Measurements from ENCODE around the gene SLC4A1AP.

SLC4A1AP gene

GRCh38 chr2:27708257-27708654 is 44.6 kb downstream of the SLC4A1AP start:
- DNase-seq (ENCODE audit: insufficient read length), result no peak
- no peak for FAIRE-seq
- TF ChIP-seq TAF1 (IDR thresholded peaks at IDR 0.05; ENCODE audit: borderline replicate concordance, low read depth, low read length) (no peak), POLR2A (IDR thresholded peaks at IDR 0.05; ENCODE audit: low read depth, low read length) (no peak), POLR2AphosphoS5 (IDR thresholded peaks at IDR 0.05; ENCODE audit: low read depth, low read length) (no peak)

DNA sequence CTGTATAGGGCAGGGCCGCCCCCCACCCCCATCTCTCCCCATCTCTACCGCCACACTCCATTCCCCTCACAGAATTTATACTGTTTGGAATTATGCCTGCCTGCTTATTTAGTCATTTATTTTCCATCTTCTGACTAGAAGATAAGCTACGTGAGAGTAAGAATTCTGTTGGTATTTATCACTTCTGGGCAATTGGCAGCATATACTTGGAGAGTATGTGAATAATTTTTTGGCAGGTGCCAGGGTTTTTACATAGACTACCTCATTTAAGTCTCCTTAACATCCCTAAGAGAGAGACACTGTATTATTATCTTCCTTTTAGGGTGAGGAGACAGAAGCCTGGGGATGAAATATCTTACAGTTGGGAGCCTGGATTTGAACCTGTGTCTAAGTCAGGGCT is 45.0 kb downstream of the SLC4A1AP start:
- TF ChIP-seq POLR2A (IDR thresholded peaks at IDR 0.05; ENCODE audit: low read depth, low read length), result no peak
- TF ChIP-seq POLR2AphosphoS5 (IDR thresholded peaks at IDR 0.05; ENCODE audit: low read depth, low read length), result no peak
- TF ChIP-seq TAF1 (IDR thresholded peaks at IDR 0.05; ENCODE audit: borderline replicate concordance, low read depth, low read length), result no peak
- no peak for FAIRE-seq
- DNase-seq (ENCODE audit: insufficient read length), result no peak

- DNase-seq (ENCODE audit: insufficient read length), result no peak
- no peak for TF ChIP-seq POLR2AphosphoS5 (IDR thresholded peaks at IDR 0.05; ENCODE audit: low read depth, low read length)
- no peak for TF ChIP-seq TAF1 (IDR thresholded peaks at IDR 0.05; ENCODE audit: borderline replicate concordance, low read depth, low read length)
- TF ChIP-seq POLR2A (IDR thresholded peaks at IDR 0.05; ENCODE audit: low read depth, low read length), result no peak
- no peak for FAIRE-seq
These were observed 45.6 kb downstream of the SLC4A1AP start for GRCh38 chr2:27709326-27709725.

DNA sequence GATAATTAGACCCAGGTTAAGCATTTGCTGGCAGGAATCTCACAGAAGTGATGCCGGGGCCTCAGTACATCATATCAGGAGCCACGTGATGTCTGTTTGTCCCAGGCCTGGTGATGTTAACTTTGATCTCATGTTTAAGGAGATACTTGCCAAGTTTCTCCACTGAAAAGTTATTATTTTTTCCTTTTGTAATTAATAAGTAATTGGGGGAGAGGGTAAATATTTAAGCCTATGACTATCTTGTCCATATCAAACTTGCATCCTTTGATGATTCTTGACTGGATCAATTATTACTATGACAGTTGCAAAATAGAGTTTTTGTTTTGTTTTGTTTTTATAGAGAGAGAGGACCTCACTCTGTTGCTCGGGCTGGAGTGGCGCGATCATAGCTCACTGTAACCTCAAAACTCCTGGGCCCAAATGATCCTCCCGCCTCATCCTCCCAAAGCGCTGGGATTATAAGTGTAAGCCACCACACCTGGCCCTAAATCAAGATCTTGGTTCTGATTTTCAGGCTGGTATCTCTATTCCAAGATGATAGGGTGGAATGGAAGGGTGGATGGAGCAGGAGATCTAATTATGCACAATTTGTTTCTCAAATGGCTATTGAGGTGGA is 46.4 kb downstream of the SLC4A1AP start:
- FAIRE-seq, result no peak
- no peak for TF ChIP-seq POLR2A (IDR thresholded peaks at IDR 0.05; ENCODE audit: low read depth, low read length)
- TF ChIP-seq TAF1 (IDR thresholded peaks at IDR 0.05; ENCODE audit: borderline replicate concordance, low read depth, low read length), result no peak
- TF ChIP-seq POLR2AphosphoS5 (IDR thresholded peaks at IDR 0.05; ENCODE audit: low read depth, low read length), result no peak
- DNase-seq (ENCODE audit: insufficient read length), result no peak

GRCh38 chr2:27710640-27711430 is 47.1 kb downstream of the SLC4A1AP start:
- no peak for DNase-seq (ENCODE audit: insufficient read length)
- FAIRE-seq, result no peak
- TF ChIP-seq TAF1 (IDR thresholded peaks at IDR 0.05; ENCODE audit: borderline replicate concordance, low read depth, low read length) (no peak), POLR2AphosphoS5 (IDR thresholded peaks at IDR 0.05; ENCODE audit: low read depth, low read length) (no peak), POLR2A (IDR thresholded peaks at IDR 0.05; ENCODE audit: low read depth, low read length) (no peak)

GRCh38 chr2:27711804-27712203 is 48.1 kb downstream of the SLC4A1AP start:
- FAIRE-seq (no peak), DNase-seq (ENCODE audit: insufficient read length) (no peak)
- TF ChIP-seq POLR2AphosphoS5 (IDR thresholded peaks at IDR 0.05; ENCODE audit: low read depth, low read length) (no peak), POLR2A (IDR thresholded peaks at IDR 0.05; ENCODE audit: low read depth, low read length) (no peak), TAF1 (IDR thresholded peaks at IDR 0.05; ENCODE audit: borderline replicate concordance, low read depth, low read length) (no peak)

- no peak for FAIRE-seq
- TF ChIP-seq POLR2A (IDR thresholded peaks at IDR 0.05; ENCODE audit: low read depth, low read length) (no peak), TAF1 (IDR thresholded peaks at IDR 0.05; ENCODE audit: borderline replicate concordance, low read depth, low read length) (no peak), POLR2AphosphoS5 (IDR thresholded peaks at IDR 0.05; ENCODE audit: low read depth, low read length) (no peak)
- DNase-seq (ENCODE audit: insufficient read length), result no peak
These were observed 48.8 kb downstream of the SLC4A1AP start for GRCh38 chr2:27712522-27712921.

GRCh38 chr2:27713201-27713600 is 49.5 kb downstream of the SLC4A1AP start:
- FAIRE-seq (no peak), DNase-seq (ENCODE audit: insufficient read length) (no peak)
- TF ChIP-seq TAF1 (IDR thresholded peaks at IDR 0.05; ENCODE audit: borderline replicate concordance, low read depth, low read length) (no peak), POLR2AphosphoS5 (IDR thresholded peaks at IDR 0.05; ENCODE audit: low read depth, low read length) (no peak), POLR2A (IDR thresholded peaks at IDR 0.05; ENCODE audit: low read depth, low read length) (no peak)

GRCh38 chr2:27714053-27714452 is 50.4 kb downstream of the SLC4A1AP start:
- TF ChIP-seq TAF1 (IDR thresholded peaks at IDR 0.05; ENCODE audit: borderline replicate concordance, low read depth, low read length), result no peak
- no peak for TF ChIP-seq POLR2A (IDR thresholded peaks at IDR 0.05; ENCODE audit: low read depth, low read length)
- TF ChIP-seq POLR2AphosphoS5 (IDR thresholded peaks at IDR 0.05; ENCODE audit: low read depth, low read length), result no peak
- DNase-seq (ENCODE audit: insufficient read length) (no peak), FAIRE-seq (no peak)

DNA sequence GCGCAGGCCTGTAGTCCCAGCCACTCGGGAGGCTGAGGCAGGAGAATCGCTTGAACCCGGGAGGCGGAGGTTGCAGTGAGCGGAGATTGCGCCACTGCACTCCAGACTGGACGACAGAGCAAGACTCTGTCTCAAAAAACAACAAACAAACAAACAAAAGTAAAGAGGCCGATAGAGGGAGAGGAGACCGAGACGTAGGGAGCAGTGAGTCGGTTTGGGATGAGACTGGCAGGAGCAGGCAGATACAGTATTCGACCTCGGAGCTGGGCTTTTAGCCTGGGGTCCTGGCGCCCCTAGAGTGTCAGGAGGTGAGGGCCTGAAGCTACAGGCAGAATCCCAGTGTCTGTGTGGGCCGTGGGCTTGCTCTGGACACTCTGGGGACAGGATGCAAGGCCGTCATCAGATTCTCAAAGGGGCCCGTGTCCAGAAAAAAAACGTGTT is 51.2 kb downstream of the SLC4A1AP start:
- no peak for FAIRE-seq
- no peak for TF ChIP-seq TAF1 (IDR thresholded peaks at IDR 0.05; ENCODE audit: borderline replicate concordance, low read depth, low read length)
- no peak for TF ChIP-seq POLR2AphosphoS5 (IDR thresholded peaks at IDR 0.05; ENCODE audit: low read depth, low read length)
- TF ChIP-seq POLR2A (IDR thresholded peaks at IDR 0.05; ENCODE audit: low read depth, low read length), result no peak
- no peak for DNase-seq (ENCODE audit: insufficient read length)

- FAIRE-seq (no peak), DNase-seq (ENCODE audit: insufficient read length) (no peak)
- TF ChIP-seq POLR2AphosphoS5 (IDR thresholded peaks at IDR 0.05; ENCODE audit: low read depth, low read length) (no peak), POLR2A (IDR thresholded peaks at IDR 0.05; ENCODE audit: low read depth, low read length) (no peak), TAF1 (IDR thresholded peaks at IDR 0.05; ENCODE audit: borderline replicate concordance, low read depth, low read length) (no peak)
These were observed 51.9 kb downstream of the SLC4A1AP start for GRCh38 chr2:27715318-27716210.

Measured in GM12892 (cell line).